Measurements from ENCODE around the gene LONRF3.

Gene LONRF3

GRCh38 chrX:119042996-119043395 lies 68.6 kb downstream of the LONRF3 start:
- no peak overlapping the region for H3K4me3 ChIP-seq (ENCODE audit: low read length)
- H3K9me3 ChIP-seq (ENCODE audit: control insufficient read depth, low read depth, low read length) = peaks cover 7% of the 10 kb centered on the region
- no peaks in the 10 kb centered on the region for H3K4me1 ChIP-seq (ENCODE audit: control insufficient read depth, low read depth, low read length)
- no peaks in the 10 kb centered on the region for H3K27me3 ChIP-seq (ENCODE audit: control insufficient read depth, insufficient read depth, low read length)
- no peaks in the 10 kb centered on the region for H3K36me3 ChIP-seq (ENCODE audit: control insufficient read depth, low read depth, low read length)
- no peak overlapping the region for H3K27ac ChIP-seq (ENCODE audit: low read length)
- H3K9ac ChIP-seq (ENCODE audit: low read length) = no peak overlapping the region

- Histone ChIP-seq H3K36me3 (ENCODE audit: control insufficient read depth, low read depth, low read length) (no peaks in the 10 kb centered on the region), H3K4me3 (ENCODE audit: low read length) (no peak overlapping the region), H3K27me3 (ENCODE audit: control insufficient read depth, insufficient read depth, low read length) (no peaks in the 10 kb centered on the region), H3K9ac (ENCODE audit: low read length) (no peak overlapping the region), H3K9me3 (ENCODE audit: control insufficient read depth, low read depth, low read length) (peaks cover 13% of the 10 kb centered on the region), H3K4me1 (ENCODE audit: control insufficient read depth, low read depth, low read length) (no peaks in the 10 kb centered on the region), H3K27ac (ENCODE audit: low read length) (no peak overlapping the region)
Observed at GRCh38 chrX:119045884-119046283, 71.5 kb downstream of the LONRF3 start.

- H3K36me3 ChIP-seq (ENCODE audit: control insufficient read depth, low read depth, low read length) = no peaks in the 10 kb centered on the region
- peaks cover 7% of the 10 kb centered on the region for H3K9me3 ChIP-seq (ENCODE audit: control insufficient read depth, low read depth, low read length)
- H3K4me1 ChIP-seq (ENCODE audit: control insufficient read depth, low read depth, low read length) = no peaks in the 10 kb centered on the region
- H3K4me3 ChIP-seq (ENCODE audit: low read length) = no peak overlapping the region
- H3K27me3 ChIP-seq (ENCODE audit: control insufficient read depth, insufficient read depth, low read length) = no peaks in the 10 kb centered on the region
- no peak overlapping the region for H3K27ac ChIP-seq (ENCODE audit: low read length)
- no peak overlapping the region for H3K9ac ChIP-seq (ENCODE audit: low read length)
Observed at GRCh38 chrX:119055687-119056086, 81.3 kb downstream of the LONRF3 start.

- Histone ChIP-seq H3K27me3 (ENCODE audit: control insufficient read depth, insufficient read depth, low read length) (no peaks in the 10 kb centered on the region), H3K9me3 (ENCODE audit: control insufficient read depth, low read depth, low read length) (peaks cover 3% of the 10 kb centered on the region), H3K9ac (ENCODE audit: low read length) (no peak overlapping the region), H3K36me3 (ENCODE audit: control insufficient read depth, low read depth, low read length) (no peaks in the 10 kb centered on the region), H3K27ac (ENCODE audit: low read length) (no peak overlapping the region), H3K4me1 (ENCODE audit: control insufficient read depth, low read depth, low read length) (peaks cover 4% of the 10 kb centered on the region), H3K4me3 (ENCODE audit: low read length) (no peak overlapping the region)
Observed at GRCh38 chrX:119062750-119063374, 88.4 kb downstream of the LONRF3 start.

- Histone ChIP-seq H3K36me3 (ENCODE audit: control insufficient read depth, low read depth, low read length) (no peaks in the 10 kb centered on the region), H3K9me3 (ENCODE audit: control insufficient read depth, low read depth, low read length) (peaks cover 7% of the 10 kb centered on the region), H3K27me3 (ENCODE audit: control insufficient read depth, insufficient read depth, low read length) (no peaks in the 10 kb centered on the region), H3K4me3 (ENCODE audit: low read length) (no peak overlapping the region), H3K4me1 (ENCODE audit: control insufficient read depth, low read depth, low read length) (peaks cover 4% of the 10 kb centered on the region), H3K27ac (ENCODE audit: low read length) (no peak overlapping the region), H3K9ac (ENCODE audit: low read length) (no peak overlapping the region)
Observed at GRCh38 chrX:119063428-119063827, 89.0 kb downstream of the LONRF3 start.

GRCh38 chrX:119067023-119067739 lies 92.8 kb downstream of the LONRF3 start:
- H3K4me1 ChIP-seq (ENCODE audit: control insufficient read depth, low read depth, low read length) = peaks cover 4% of the 10 kb centered on the region
- no peaks in the 10 kb centered on the region for H3K36me3 ChIP-seq (ENCODE audit: control insufficient read depth, low read depth, low read length)
- H3K27me3 ChIP-seq (ENCODE audit: control insufficient read depth, insufficient read depth, low read length) = no peaks in the 10 kb centered on the region

More at GRCh38 chrX:119067023-119067739, 92.8 kb downstream of the LONRF3 start:
- no peak overlapping the region for H3K4me3 ChIP-seq (ENCODE audit: low read length)
- peaks cover 22% of the 10 kb centered on the region for H3K9me3 ChIP-seq (ENCODE audit: control insufficient read depth, low read depth, low read length)
- H3K9ac ChIP-seq (ENCODE audit: low read length) = no peak overlapping the region
- no peak overlapping the region for H3K27ac ChIP-seq (ENCODE audit: low read length)
